Astrocyte (in vitro differentiated cells and primary cell): Measurements from ENCODE around the gene ZCRB1.

Source experiments
- EZH2 ChIP-seq: IDR thresholded peaks from 2 replicates; pipeline ENCODE4 v1.6.1; 2012; ENCODE audit warnings: mild to moderate bottlenecking, low read length, inconsistent platforms; ENCODE audit not compliant: insufficient read depth
- TF ChIP-seq, protein P1 (sequence below): IDR thresholded peaks from 2 replicates; pipeline ENCODE4 v1.5.1; 2011; ENCODE audit warnings: low read depth, mild to moderate bottlenecking, inconsistent platforms, low read length, moderate library complexity; ENCODE audit not compliant: insufficient read depth

DNA sequence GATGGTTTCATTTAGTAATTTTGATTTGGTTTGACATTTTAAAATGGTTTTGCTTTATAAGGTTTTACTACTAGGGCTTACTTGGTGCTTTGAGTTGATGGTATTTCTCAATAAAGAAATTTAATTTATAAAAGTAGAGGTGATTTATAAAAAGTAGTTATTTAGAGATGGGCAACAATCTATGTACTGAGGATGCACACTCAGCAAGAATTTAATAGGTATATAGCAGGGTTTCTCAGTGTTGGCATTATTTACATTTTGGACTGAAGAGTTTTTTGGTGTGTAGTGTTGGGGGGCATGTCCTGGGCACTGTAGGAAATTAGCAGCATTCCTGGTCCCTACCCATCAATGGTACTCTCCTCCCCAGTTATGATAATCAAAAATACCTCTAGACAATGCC is 47.8 kb upstream of the ZCRB1 start:
- TF ChIP-seq, protein P1, sequence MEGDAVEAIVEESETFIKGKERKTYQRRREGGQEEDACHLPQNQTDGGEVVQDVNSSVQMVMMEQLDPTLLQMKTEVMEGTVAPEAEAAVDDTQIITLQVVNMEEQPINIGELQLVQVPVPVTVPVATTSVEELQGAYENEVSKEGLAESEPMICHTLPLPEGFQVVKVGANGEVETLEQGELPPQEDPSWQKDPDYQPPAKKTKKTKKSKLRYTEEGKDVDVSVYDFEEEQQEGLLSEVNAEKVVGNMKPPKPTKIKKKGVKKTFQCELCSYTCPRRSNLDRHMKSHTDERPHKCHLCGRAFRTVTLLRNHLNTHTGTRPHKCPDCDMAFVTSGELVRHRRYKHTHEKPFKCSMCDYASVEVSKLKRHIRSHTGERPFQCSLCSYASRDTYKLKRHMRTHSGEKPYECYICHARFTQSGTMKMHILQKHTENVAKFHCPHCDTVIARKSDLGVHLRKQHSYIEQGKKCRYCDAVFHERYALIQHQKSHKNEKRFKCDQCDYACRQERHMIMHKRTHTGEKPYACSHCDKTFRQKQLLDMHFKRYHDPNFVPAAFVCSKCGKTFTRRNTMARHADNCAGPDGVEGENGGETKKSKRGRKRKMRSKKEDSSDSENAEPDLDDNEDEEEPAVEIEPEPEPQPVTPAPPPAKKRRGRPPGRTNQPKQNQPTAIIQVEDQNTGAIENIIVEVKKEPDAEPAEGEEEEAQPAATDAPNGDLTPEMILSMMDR = no peak
- no peak for TF ChIP-seq EZH2
